ENCODE results near the gene RBL1.
"Not testable (repeated sequence)": the region's sequence is repeated elsewhere in the genome, so short reads cannot be mapped to it uniquely, and the experiment has no call there.

Gene RBL1

GRCh38 chr20:36997121-36997520, 98.7 kb downstream of the RBL1 start:
- DNase-seq: no peak

GRCh38 chr20:36994221-36994620, 101.6 kb downstream of the RBL1 start:
- DNase-seq: not testable (repeated sequence)

DNA sequence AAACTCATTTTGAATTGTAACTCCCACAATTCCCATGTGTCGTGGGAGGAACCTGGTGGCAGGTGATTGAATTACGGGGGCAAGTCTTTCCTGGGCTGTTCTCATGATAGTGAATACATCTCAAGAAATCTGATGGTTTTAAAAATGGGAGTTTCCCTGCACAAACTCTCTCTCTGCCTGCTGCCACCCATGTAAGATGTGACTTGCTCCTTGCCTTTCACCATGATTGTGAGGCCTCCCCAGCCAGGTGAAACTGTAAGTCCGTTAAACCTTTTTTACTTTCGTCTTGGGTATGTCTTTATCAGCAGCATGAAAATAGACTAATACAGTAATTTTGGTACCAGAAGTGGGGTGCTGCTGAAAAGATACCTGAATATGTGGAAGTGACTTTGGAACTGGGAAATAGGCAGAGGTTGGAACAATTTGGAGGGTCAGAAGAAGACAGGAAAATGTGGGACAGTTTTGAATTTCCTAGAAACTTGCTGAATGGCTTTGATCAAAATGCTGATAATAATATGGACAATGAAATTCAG, 102.9 kb downstream of the RBL1 start:
- DNase-seq: no peak

DNA sequence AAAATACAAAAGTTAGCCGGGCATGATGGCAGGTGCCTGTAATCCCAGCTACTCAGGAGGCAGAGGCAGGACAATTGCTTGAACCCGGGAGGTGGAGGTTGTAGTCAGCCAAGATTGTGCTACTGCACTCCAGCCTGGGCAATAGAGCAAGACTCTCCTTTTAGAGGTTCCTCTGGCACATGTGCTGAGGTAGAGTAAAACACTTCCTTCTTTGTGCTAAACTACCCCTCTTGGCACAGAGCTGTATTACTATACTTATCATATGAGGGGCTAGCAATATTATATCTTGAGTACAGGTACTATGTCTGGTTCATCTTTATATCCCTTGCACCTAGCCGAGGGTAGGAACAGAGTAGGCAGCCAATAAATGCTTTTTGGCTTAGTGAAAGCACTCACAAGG, 104.1 kb downstream of the RBL1 start:
- DNase-seq: no peak

- DNase-seq: no peak
Observed at GRCh38 chr20:36989797-36990196, 106.0 kb downstream of the RBL1 start.

DNA sequence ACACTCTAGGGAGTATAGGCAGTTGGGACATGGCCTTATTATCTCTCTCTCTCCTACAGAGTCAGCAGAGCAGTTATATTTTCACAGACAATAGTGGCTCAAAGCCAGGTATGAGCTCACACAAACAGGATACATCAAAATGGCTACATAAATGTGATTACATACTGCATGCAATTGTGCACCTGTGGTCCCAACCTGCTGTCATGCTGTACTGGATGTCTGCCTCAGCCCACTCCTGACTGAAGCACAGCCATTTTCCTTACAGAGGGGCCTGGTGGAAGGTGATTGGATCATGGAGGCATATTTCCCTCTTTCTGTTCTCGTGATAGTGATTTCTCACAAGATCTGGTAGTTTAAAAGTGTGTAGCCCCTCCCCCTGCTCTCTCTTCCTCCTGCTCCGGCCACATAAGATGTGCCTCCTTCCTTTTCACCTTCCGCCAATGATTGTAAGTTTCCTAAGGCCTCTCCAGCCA, 107.3 kb downstream of the RBL1 start:
- DNase-seq: no peak

GRCh38 chr20:36984257-36984638, 111.5 kb downstream of the RBL1 start:
- DNase-seq: no peak

GRCh38 chr20:36975099-36975818, 120.5 kb downstream of the RBL1 start:
- no peak for DNase-seq

DNA sequence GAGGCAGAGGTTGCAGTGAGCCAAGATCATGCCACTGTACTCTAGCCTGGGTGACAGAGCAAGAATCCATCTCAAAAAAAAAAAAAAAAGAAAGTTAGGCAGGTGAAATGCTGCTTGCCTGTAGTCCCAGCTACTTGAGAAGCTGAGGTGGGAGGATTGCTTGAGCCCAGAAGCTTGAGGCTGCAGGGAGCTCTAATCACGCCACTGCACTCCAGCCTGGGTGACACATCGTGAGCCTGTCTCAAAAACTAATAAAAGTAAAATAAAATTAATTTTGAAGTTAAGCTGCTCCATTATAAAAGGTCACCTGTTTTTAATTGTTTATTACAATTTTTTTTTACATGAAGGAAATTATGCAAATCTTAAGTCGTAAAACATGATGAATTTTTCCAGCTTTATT, 121.1 kb downstream of the RBL1 start:
- DNase-seq: no peak

DNA sequence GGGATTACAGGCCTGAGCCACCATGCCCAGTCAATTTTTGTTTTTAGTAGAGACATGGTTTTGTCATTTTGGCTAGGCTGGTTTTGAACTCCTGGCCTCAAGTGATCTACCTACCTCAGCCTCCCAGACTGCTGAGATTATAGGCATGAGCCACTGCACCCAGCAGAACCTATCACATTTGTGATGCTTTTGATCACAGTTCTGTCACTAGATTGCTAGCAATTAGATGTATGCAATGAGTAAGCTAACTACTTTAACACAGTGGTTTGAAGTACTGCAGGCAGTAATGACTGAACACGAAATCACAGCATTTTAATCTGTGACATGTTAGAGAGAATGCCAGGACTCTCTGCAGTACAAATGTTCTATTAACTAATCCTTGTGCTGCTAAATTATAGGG, 124.7 kb downstream of the RBL1 start:
- DNase-seq: no peak

DNA sequence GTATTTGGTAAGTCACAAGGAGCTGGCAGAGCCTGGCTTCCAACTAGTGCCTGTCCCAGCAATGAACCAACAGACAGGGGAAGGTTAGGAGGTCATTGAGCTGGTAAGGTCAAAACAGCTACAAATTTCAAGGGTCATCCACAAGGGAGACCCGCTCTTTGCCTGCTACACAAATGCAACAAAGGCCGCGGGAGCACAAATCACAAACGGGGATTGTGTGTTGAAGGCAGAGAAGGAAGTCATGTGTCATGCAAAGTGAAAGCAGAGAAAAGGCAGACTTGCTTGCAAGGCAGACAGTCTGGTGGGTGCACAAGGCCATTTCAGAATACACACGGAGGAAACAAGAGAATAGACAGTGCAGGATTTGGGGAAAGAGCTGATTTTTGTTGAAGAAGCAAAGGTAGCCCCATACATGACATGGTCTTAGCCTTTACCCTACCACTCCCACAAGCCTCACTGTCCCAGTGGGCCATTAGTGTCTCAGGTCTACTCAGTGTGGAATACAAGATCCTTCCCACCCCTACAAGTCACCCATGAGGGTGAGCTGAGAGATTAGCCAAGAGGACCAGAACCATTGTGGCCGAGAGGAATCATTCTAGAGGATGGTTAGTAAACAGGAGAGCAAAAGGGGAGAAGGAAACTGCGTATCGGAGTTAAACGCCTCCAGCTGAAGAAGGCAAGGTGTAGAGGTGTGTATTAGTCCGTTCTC, 126.2 kb downstream of the RBL1 start:
- no peak for DNase-seq

GRCh38 chr20:36969051-36969450, 126.7 kb downstream of the RBL1 start:
- DNase-seq: peak in 2 of 56 donors; percentile 1 to 31

- no peak for DNase-seq
Observed at GRCh38 chr20:36967636-36968035, 128.2 kb downstream of the RBL1 start.

- DNase-seq: not testable (repeated sequence)
Observed at GRCh38 chr20:36966965-36967364, 128.8 kb downstream of the RBL1 start.

DNA sequence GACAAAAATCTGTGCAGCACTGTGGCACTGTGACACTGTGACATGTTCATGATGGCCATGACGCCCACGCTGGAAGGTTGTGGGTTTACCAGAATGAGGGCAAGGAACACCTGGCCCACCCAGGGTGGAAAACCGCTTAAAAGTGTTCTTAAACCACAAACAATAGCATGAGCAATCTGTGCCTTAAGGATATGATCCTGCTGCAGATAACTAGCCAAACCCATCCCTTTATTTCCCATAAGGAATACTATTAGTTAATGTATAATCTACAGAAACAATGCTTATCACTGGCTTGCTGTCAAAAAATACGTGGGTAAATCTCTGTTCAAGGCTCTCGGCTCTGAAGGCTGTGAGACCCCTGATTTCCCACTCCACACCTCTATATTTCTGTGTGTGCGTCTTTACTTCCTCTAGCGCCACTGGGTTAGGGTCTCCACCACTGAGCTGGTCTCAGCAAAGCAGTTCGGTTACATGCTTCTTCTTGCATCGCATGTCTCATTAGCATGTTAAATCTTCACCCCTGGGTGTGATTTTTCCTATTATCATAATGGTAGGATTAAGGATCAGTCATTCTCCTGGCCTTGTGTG, 133.3 kb downstream of the RBL1 start:
- DNase-seq: not testable (repeated sequence)

DNA sequence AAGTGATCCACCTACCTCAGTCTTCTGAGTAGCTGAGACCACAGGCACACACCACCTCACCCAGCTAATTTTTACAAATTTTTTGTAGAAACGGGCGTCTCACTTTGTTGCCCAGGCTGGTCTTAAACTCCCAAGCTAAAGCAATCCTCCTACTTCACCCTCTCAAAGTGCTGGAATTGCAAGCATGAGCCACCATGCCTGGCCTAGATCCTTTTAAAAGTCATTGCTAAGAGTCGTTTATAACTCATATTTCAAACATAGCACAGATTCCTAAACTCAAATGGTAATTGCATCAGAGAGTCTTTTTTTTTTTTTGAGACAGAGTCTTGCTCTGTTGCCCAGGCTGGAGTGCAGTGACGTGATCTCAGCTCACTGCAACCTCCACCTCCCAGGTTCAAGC, 136.6 kb downstream of the RBL1 start:
- no peak for DNase-seq

GRCh38 chr20:36957875-36958667, 137.7 kb downstream of the RBL1 start:
- peak in 7 of 56 donors; percentile 4 to 28 (median 10) for DNase-seq

GRCh38 chr20:36956674-36957073, 139.1 kb downstream of the RBL1 start:
- DNase-seq: no peak

- DNase-seq: no peak
Observed at GRCh38 chr20:36956016-36956415, 139.8 kb downstream of the RBL1 start.

- DNase-seq: peak in 1 of 56 donors; percentile 19
Observed at GRCh38 chr20:36951979-36952738, 143.6 kb downstream of the RBL1 start.

All from amygdala (tissue), 56 donors.